HPDE6-E6E7 (cell line): Measurements from ENCODE around the gene DRAM1.
"Not testable (repeated sequence)": the region's sequence is repeated elsewhere in the genome, so short reads cannot be mapped to it uniquely, and the experiment has no call there.

ENCODE experiments used
- DNase-seq: peaks from one replicate; pipeline ENCODE4 v3.0.0; 2011; ENCODE audit warnings: missing footprints; ENCODE audit errors: extremely low spot score

DRAM1 gene

GRCh38 chr12:101876861-101877805 lies at the start of gene DRAM1:
DRAM1 (plus strand) TSS chr12:101877580; CDS start chr12:101877790, 210 bp downstream.
- peak; percentile 80 for DNase-seq

- DNase-seq = no peak
Observed at GRCh38 chr12:101828463-101829196, 48.8 kb upstream of the DRAM1 start.

GRCh38 chr12:101829639-101830366 lies 47.6 kb upstream of the DRAM1 start:
- DNase-seq = no peak

GRCh38 chr12:101830367-101831325 lies 46.7 kb upstream of the DRAM1 start, which contains the start of gene GNPTAB:
GNPTAB (minus strand) TSS chr12:101830959; CDS start chr12:101830675, 284 bp downstream.
- peak; percentile 97 for DNase-seq

- DNase-seq = no peak
Observed at GRCh38 chr12:101832030-101832429, 45.4 kb upstream of the DRAM1 start.

GRCh38 chr12:101838628-101839323 lies 38.6 kb upstream of the DRAM1 start:
- no peak for DNase-seq

- DNase-seq = peak; percentile 38
Observed at GRCh38 chr12:101839324-101840283, 37.8 kb upstream of the DRAM1 start.

GRCh38 chr12:101841069-101841468 lies 36.3 kb upstream of the DRAM1 start:
- DNase-seq = no peak

GRCh38 chr12:101845137-101845711 lies 32.2 kb upstream of the DRAM1 start:
- no peak for DNase-seq

GRCh38 chr12:101847325-101847724 lies 30.1 kb upstream of the DRAM1 start:
- no peak for DNase-seq

- DNase-seq = no peak
Observed at GRCh38 chr12:101850199-101850598, 27.2 kb upstream of the DRAM1 start.

- no peak for DNase-seq
Observed at GRCh38 chr12:101852998-101853397, 24.4 kb upstream of the DRAM1 start.

GRCh38 chr12:101854747-101855146 lies 22.6 kb upstream of the DRAM1 start:
- DNase-seq = no peak

- DNase-seq = no peak
Observed at GRCh38 chr12:101855364-101855884, 22.0 kb upstream of the DRAM1 start.

GRCh38 chr12:101855976-101856375 lies 21.4 kb upstream of the DRAM1 start:
- DNase-seq = no peak

GRCh38 chr12:101856614-101857013 lies 20.8 kb upstream of the DRAM1 start:
- DNase-seq = not testable (repeated sequence)

GRCh38 chr12:101857043-101857558 lies 20.3 kb upstream of the DRAM1 start:
- DNase-seq = peak; percentile 58

GRCh38 chr12:101858361-101858760 lies 19.0 kb upstream of the DRAM1 start:
- DNase-seq = no peak
